Right renal pelvis (tissue), 4 donors: Measurements from ENCODE around the gene MRTFA. TPM values are rescaled to one million over a fixed set of nuclear protein-coding genes. Genes with fewer than 3 reads are reported as not detected.
A peak's percentile ranks its signal among the peaks of the same experiment; 100 is the strongest.

ENCODE experiments used
- DNase-seq, 4 donors: peaks; one replicate each; pipeline ENCODE4 v3.0.0-alpha.2; 2013; ENCODE audit warnings: low read depth in 4 of 4, low spot score in 3 of 4, missing footprints in 1 of 4
- polyA plus RNA-seq, 4 donors: library from polyadenylated mRNA; unstranded; fragments of 120-200 nt; gene quantifications; one replicate each; pipeline ENCODE4 v1.2.1, GENCODE V29; 2013; ENCODE audit not compliant: insufficient read length in 4 of 4

MRTFA gene
- polyA plus RNA-seq, 4 donors, result 21.9 to 31.0 (median 24.3) TPM

DNA sequence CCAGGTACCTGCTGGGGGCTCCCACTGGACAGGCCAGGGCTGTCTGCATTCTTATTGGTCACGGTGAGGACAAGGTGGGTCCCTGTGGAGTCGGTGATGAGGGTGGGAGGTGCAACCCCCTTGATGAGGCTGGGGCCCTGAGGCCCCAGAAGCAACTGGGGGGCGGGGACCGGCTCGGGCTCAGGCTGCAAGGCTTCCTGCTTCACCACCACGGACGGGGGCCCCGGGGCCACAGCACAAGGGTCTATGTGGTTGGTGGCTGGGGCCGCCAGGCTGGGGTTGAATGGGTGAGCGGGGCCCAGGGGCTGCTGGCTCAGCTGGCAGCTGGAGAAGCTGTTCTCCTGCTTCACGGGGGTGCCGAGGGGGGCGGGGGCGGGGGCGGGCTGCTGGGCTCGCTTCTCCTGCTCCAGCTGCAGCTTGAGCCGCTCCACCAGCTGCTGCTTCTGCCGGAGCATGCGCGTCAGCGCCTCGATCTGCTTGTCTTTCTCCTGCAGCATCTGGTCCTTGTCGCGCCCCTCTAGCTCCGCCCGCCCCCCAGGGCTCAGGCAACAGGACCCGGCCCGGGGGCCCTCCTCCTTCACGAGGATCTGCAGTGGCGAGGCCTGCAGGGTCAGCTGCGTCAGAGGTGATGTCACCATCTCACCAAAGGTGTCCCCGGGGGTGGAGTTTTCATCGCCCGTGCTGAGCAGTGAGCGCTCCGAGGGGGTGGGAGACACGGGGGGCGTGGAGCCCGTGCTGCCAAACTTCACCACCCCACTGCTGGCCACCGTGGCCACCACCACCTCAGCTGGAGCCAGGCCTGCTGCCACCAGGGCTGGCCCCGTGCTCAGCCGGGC, 217.9 kb downstream of the MRTFA start:
- peak in 3 of 4 donors; percentile 33 to 48 (median 38) for DNase-seq

GRCh38 chr22:40417881-40418280, 218.6 kb downstream of the MRTFA start:
- no peak for DNase-seq

DNA sequence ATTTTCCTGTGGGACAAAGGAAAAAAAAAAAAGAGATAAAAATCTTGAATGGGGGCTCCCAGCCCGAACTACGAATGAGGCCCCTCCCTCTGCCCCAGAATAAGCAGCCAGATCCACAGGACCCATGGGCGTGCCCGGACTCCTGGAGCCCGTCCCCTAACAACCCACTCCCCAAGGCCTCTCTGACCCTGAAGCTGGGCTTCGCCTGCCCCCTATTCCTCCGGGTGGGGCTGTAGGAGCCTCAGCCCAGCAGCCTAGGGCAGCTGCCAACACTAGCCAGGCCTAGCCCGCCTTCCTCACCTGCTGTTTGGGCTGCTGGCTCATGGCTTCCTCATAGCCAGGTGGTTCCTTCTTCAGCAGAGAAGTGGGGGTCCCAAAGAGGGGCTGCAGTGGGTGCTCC, 219.5 kb downstream of the MRTFA start:
- no peak for DNase-seq

- DNase-seq, result no peak
Observed at GRCh38 chr22:40416636-40417035, 219.9 kb downstream of the MRTFA start.

DNA sequence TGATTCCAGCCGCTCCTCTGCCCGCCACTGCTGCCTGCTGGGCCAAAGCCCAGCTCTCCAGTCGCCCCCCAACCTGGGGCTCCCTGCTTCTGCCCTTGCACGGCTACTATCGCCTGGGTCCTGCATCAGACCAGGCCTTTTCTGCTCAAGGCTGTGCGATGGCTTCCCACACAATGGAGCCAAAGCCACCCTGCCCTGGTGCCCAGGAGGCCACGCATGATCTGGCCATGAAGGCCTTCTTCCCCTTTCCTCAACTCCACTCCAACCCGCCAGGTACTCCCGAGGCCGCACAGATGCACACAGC, 220.3 kb downstream of the MRTFA start:
- no peak for DNase-seq

DNA sequence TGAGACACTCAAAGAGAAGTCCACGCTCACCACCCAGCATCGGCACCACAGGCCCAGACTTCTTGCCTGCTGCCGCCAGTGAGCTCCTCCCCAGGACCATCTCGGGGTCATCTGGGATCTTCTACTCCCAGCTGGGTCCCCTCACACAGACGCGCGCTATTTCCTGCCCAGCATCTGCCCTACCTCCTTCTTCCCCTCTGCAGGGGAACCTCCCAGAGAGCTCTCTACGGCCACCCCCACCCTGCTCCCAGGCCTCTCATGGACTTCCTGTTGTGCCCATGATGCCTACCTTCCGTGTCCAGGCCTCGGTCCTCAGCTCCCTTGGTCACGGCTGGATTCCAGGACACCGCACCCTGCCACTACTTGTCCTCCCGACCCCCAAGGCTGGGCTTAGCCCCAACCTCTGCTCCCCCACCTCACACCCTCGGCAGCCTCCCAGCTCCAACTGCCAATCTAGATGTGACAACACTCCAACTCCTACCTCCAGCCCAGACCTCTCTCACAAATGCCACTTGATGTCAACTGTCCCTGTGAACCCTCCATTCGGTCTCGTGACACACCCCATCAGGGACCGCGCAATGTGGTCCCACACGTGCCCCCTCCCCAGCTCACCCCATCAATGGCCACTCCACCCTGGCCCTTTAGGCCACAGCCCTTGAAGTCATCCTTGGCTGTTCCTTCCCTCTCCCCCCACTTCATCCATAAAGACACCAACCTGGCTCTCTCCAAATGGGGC, 220.8 kb downstream of the MRTFA start:
- peak in 1 of 4 donors; percentile 35 for DNase-seq

DNA sequence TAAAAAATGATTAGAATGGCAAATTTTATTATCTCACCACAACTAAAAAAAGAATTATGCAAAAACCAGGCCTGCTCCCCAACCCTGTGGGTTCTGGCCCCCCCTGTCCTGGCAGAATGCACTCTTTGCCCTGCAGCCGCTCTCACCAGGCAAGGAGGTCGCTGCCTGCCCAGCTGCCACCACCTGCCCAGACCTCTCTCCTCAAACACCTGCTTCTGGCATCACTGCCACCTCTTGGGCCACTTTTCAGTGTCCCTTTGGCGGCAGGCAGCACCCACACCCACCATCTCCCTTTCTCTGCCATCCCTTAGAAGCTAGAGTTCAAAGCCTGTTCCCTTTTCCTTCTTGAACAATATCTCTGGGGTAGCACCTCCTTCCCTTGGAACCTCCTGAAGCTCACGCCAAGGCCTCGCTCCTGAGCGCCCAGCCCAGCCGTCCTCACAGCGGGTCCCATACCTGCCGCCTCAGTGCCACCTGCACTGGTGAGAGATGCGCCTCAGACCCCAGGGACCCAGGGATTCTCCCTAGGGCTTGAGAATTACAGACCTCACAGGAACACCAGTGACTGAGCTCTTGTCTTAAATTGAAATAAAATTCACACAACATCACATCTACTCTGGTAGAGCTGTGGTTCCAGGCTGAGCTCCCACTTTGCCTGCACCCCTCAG, 221.5 kb downstream of the MRTFA start:
- DNase-seq, result no peak

DNA sequence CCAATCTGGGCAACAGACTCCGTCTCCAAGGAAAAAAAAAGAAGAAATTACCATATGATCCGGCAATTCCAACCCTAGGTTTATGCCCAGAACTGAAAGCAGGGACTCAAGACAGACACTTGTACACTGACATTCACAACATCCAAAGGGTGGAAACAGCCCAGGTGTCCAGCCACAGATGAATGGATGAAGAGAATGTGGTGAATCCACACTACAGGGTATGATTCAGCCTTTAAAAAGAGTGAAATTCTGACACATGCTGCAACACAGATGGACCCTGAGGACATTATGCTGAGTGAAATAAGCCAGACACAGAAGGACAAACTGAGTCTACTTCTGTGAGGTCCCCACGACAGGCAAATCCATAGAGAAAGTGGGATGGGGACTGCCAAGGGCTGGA, 222.2 kb downstream of the MRTFA start:
- DNase-seq, result no peak

- DNase-seq, result no peak
Observed at GRCh38 chr22:40413873-40414272, 222.6 kb downstream of the MRTFA start.

DNA sequence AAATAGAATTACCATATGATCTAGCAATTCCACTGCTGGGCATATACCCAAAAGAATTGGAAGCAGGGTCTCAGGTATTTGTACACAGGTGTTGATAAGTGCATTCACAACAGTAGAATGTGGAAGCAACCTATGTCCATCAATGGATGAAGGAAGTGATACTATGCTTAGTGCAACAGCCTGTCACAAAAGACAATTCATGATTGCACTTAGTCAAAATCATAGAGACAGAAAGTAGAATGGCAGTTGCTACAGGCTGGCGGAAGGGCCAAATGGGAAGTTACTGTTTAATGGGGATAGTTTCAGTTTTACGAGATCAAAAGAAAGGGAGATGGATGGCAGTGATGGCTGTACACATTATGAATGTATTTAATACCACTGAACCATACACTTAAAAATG, 224.1 kb downstream of the MRTFA start:
- DNase-seq, result no peak

GRCh38 chr22:40411506-40411861, 225.0 kb downstream of the MRTFA start:
- DNase-seq, result no peak

DNA sequence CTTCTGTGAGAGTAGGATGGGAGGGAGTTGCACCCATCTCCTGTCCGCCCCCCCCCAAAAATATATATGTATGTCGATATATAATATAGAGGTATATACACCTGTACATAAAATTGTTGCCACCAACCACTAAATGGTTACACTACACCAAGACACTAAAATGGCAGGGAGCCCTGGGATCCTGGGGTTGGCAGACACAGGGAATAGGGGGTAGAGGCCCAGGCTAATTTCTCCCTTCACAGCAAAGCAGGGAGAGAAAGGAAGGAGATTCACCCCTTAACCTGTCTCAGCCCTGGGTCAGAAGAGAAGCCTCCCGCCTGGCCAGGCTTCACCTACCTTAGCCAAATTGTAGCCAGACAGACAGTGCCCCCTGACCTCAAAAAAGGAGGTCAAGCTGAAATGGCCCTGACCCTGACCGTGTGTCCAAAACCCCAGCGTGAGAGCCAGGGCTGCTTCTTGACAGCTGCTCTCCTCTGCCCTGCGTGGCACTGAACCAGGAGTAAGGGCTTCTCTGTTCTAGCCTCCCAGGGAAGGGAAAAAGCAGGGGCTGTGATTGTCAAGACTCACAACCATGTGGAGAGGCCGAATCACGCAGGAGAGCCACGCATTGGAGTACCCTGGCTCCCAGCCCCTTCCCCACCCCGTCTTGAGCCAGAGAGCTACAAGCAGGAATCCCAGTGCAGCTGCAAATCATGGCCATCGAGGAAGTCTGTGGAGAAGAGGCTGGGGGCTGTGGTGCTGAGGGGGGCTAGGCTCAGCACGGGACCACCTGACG, 225.6 kb downstream of the MRTFA start:
- no peak for DNase-seq

GRCh38 chr22:40410272-40410671, 226.2 kb downstream of the MRTFA start:
- no peak for DNase-seq

DNA sequence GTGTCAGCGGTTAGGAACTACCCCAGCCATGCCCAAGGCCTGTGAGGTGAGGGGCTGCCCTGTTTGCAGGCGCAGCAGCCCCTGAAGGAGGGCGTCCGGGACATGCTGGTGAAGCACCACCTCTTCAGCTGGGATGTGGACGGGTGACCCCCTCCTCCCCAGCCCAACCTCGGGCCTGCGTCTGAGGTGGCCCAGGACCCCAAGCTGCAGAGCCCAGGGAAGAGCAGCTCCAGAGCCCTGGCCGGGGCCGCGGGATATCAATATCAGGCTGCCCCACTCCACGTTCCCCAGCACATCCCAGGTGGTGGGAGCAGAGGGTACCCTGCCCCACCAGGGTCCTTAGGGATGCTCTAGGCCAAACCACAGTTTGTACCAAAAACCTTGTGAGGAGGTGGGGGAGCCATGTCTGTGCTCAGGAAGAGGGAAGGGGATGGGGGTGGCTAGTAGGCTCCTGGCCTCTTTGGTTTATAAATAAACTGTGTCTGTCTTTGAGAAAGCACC, 226.9 kb downstream of the MRTFA start:
- no peak for DNase-seq

GRCh38 chr22:40408718-40409612, 227.6 kb downstream of the MRTFA start:
- DNase-seq, result no peak

DNA sequence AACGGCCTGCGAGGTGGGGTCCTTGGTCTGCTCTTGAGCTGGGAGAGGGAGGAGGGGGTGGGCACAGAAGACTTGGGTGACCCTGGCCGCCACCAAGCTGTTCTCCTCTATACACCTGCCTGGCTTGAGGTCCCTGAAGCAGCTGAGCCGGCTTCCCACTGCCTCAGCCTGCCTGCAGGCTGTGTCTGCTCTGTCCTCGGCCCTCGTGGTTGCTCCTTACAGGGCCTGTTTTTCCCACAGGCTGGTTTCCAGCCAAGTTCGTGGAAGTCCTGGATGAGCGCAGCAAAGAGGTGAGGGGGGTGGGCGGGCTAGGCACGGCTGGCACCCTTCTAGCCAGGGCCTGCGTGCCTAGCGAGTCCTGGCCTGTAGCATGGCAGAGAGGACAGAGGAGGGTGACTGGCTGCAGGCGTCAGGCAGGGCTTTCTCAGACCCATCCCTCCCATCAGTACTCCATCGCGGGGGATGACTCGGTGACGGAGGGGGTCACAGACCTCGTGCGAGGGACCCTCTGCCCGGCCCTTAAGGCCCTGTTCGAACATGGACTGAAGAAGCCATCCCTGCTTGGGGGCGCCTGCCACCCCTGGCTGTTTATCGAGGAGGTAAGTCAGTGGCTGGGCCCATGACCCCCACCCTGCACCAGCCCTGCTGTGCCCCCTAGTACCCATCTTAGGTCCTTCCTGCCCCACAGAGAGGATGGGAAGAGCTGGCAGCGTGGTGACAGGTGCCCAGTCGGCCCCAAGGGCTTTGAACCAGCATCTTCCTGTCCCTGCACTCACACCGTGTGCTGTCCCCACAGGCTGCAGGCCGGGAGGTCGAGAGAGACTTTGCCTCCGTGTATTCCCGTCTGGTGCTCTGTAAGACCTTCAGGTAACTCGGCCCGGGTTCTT, 228.4 kb downstream of the MRTFA start:
- no peak for DNase-seq

- no peak for DNase-seq
Observed at GRCh38 chr22:40407021-40407761, 229.3 kb downstream of the MRTFA start.
